GM12865 (cell line): ENCODE data around the gene OLFML3.
"Not testable (repeated sequence)": the region's sequence is repeated elsewhere in the genome, so short reads cannot be mapped to it uniquely, and the experiment has no call there.

Experiments
- DNase-seq: peaks from one replicate; pipeline ENCODE4 v3.0.0; 2010; ENCODE audit warnings: low read depth
- H3K4me3 ChIP-seq: 2 replicates; pipeline ENCODE4 v1.5.1; 2011; ENCODE audit warnings: mild to moderate bottlenecking, low read depth, low read length, control low read depth
- CTCF ChIP-seq: IDR thresholded peaks from 2 replicates; pipeline ENCODE4 v1.5.1; 2011; ENCODE audit warnings: low read length, control low read depth, low read depth, inconsistent platforms; ENCODE audit not compliant: insufficient read depth; ENCODE audit errors: missing control alignments

The OLFML3 gene

GRCh38 chr1:113999799-114000198, 20.5 kb downstream of the OLFML3 start:
- H3K4me3 ChIP-seq, result no peak overlapping the region
- DNase-seq, result no peak
- no peak for TF ChIP-seq CTCF

GRCh38 chr1:114000406-114000805, 21.1 kb downstream of the OLFML3 start:
- TF ChIP-seq CTCF, result no peak
- H3K4me3 ChIP-seq, result no peak overlapping the region
- no peak for DNase-seq

GRCh38 chr1:114002492-114003239, 23.4 kb downstream of the OLFML3 start:
- no peak for TF ChIP-seq CTCF
- no peak for DNase-seq
- H3K4me3 ChIP-seq, result no peak overlapping the region

GRCh38 chr1:114003431-114003830, 24.2 kb downstream of the OLFML3 start:
- DNase-seq, result no peak
- no peak for TF ChIP-seq CTCF
- H3K4me3 ChIP-seq, result no peak overlapping the region

GRCh38 chr1:114006825-114007224, 27.6 kb downstream of the OLFML3 start:
- not testable (repeated sequence) for DNase-seq, H3K4me3 ChIP-seq

GRCh38 chr1:114008480-114008941, 29.2 kb downstream of the OLFML3 start:
- no peak for DNase-seq
- no peak overlapping the region for H3K4me3 ChIP-seq
- no peak for TF ChIP-seq CTCF

- DNase-seq, result no peak
- no peak for TF ChIP-seq CTCF
- H3K4me3 ChIP-seq, result no peak overlapping the region
These were observed 29.7 kb downstream of the OLFML3 start for GRCh38 chr1:114008993-114009392.

- no peak for DNase-seq
- H3K4me3 ChIP-seq, result no peak overlapping the region
- TF ChIP-seq CTCF, result no peak
These were observed 30.1 kb downstream of the OLFML3 start for GRCh38 chr1:114009393-114009792.
